Measurements from ENCODE around the gene PELI2. TPM values are rescaled to one million over a fixed set of nuclear protein-coding genes. Genes with fewer than 3 reads are reported as not detected.

PELI2 gene
- polyA plus RNA-seq, 1 donor (not counting 4 experiments of a cell fraction or from before 2014, with no cell fraction given), result not detected

DNA sequence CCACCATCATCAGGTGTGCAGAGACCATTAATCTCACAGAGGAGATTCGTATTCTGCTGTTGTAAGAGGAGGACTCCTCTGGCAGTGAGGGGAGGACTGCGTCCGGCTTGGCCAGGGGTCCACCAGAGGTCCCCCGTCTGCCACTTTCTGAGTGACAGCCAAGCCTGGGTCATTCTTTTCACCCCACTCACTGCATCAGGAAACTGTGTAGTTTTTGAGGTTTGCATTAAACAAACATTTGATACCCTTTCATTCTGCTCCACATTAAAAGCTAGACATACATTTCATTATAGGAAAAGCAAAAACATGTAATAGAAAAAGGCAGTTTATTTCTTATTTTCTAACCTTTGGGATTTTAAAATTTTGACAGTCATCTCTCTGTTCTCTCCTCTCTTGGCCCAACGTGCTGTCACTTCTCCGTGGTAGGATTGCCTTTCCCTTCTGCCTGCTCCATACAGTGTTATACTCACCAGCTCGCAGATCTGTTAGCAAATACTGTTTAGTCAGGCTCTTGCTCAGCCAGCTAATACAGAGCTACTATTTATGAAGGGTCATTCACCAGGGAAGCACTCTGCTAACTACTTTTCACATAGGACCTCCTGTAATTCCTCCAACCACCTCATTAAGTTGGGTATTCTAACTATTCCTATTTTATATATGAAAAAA lies 99.3 kb downstream of the PELI2 start:
- Histone ChIP-seq H3K9me1 (ENCODE audit: control insufficient read depth, extremely low read depth, insufficient read depth, low read length) (no peaks in the 10 kb centered on the region), H3K27ac (ENCODE audit: control insufficient read depth, insufficient read depth, low read length) (no peak overlapping the region), H3K27me3 (ENCODE audit: control insufficient read depth, extremely low read depth, insufficient read depth, low read length) (peaks cover 3% of the 10 kb centered on the region), H3K4me3 (ENCODE audit: control insufficient read depth in 2 of 3, extremely low read depth in 1 of 3, insufficient read depth in 2 of 3, low read depth in 1 of 3, low read length in 3 of 3) (no peak overlapping the region), H3K9me3 (ENCODE audit: control insufficient read depth, low read depth, low read length) (no peaks in the 10 kb centered on the region), H3K36me3 (ENCODE audit: control insufficient read depth in 2 of 2, extremely low read depth in 1 of 2, insufficient read depth in 2 of 2, low read length in 2 of 2) (no peaks in the 10 kb centered on the region), H3K9ac (ENCODE audit: control insufficient read depth, extremely low read depth, insufficient read depth, low read length) (no peak overlapping the region), H3K4me1 (ENCODE audit: control insufficient read depth, extremely low read depth, insufficient read depth, low read length) (no peaks in the 10 kb centered on the region), H3K4me2 (ENCODE audit: control insufficient read depth, extremely low read depth, insufficient read depth, low read depth, low read length) (no peak overlapping the region), H4K20me1 (ENCODE audit: control insufficient read depth, extremely low read depth, insufficient read depth, low read length) (no peaks in the 10 kb centered on the region), H3K79me2 (ENCODE audit: control insufficient read depth, insufficient read depth, low read length) (no peaks in the 10 kb centered on the region), H2AFZ (ENCODE audit: control insufficient read depth, low read length) (no peak overlapping the region)
- FAIRE-seq, result no peak
- dilution Hi-C loops (cut with MboI; ENCODE audit: extremely low pct_ligation_motif_present, low sequenced_read_pairs), result no loop called here
- TF ChIP-seq EZH2 (IDR thresholded peaks at IDR 0.05; ENCODE audit: low read length), result no peak
- TF ChIP-seq CTCF (optimal IDR thresholded peaks at IDR 0.05 in 1 of 3, IDR thresholded peaks at IDR 0.05 in 1 of 3, conservative IDR thresholded peaks at IDR 0.05 in 1 of 3; ENCODE audit: extremely low read depth in 1 of 3, insufficient read depth in 2 of 3, low read length in 3 of 3), result no peak
- no peak for DNase-seq (ENCODE audit: low read depth, low spot score)

GRCh38 chr14:56219666-56220413 lies 101.6 kb downstream of the PELI2 start:
- H3K27ac ChIP-seq (ENCODE audit: control insufficient read depth, insufficient read depth, low read length), result no peak overlapping the region
- TF ChIP-seq CTCF (optimal IDR thresholded peaks at IDR 0.05 in 1 of 3, IDR thresholded peaks at IDR 0.05 in 1 of 3, conservative IDR thresholded peaks at IDR 0.05 in 1 of 3; ENCODE audit: extremely low read depth in 1 of 3, insufficient read depth in 2 of 3, low read length in 3 of 3) (no peak), EZH2 (IDR thresholded peaks at IDR 0.05; ENCODE audit: low read length) (no peak)
- no peak overlapping the region for H2AFZ ChIP-seq (ENCODE audit: control insufficient read depth, low read length)
- H3K79me2 ChIP-seq (ENCODE audit: control insufficient read depth, insufficient read depth, low read length), result no peaks in the 10 kb centered on the region
- no peaks in the 10 kb centered on the region for H3K9me1 ChIP-seq (ENCODE audit: control insufficient read depth, extremely low read depth, insufficient read depth, low read length)
- no peaks in the 10 kb centered on the region for H3K36me3 ChIP-seq (ENCODE audit: control insufficient read depth in 2 of 2, extremely low read depth in 1 of 2, insufficient read depth in 2 of 2, low read length in 2 of 2)
- H4K20me1 ChIP-seq (ENCODE audit: control insufficient read depth, extremely low read depth, insufficient read depth, low read length), result no peaks in the 10 kb centered on the region
- H3K4me3 ChIP-seq (ENCODE audit: control insufficient read depth in 2 of 3, extremely low read depth in 1 of 3, insufficient read depth in 2 of 3, low read depth in 1 of 3, low read length in 3 of 3), result no peak overlapping the region
- dilution Hi-C loops (cut with MboI; ENCODE audit: extremely low pct_ligation_motif_present, low sequenced_read_pairs), result no loop called here
- DNase-seq (ENCODE audit: low read depth, low spot score), result no peak
- no peak overlapping the region for H3K4me2 ChIP-seq (ENCODE audit: control insufficient read depth, extremely low read depth, insufficient read depth, low read depth, low read length)
- H3K27me3 ChIP-seq (ENCODE audit: control insufficient read depth, extremely low read depth, insufficient read depth, low read length), result peaks cover 3% of the 10 kb centered on the region
- H3K9me3 ChIP-seq (ENCODE audit: control insufficient read depth, low read depth, low read length), result no peaks in the 10 kb centered on the region
- FAIRE-seq, result no peak
- H3K4me1 ChIP-seq (ENCODE audit: control insufficient read depth, extremely low read depth, insufficient read depth, low read length), result no peaks in the 10 kb centered on the region
- H3K9ac ChIP-seq (ENCODE audit: control insufficient read depth, extremely low read depth, insufficient read depth, low read length), result no peak overlapping the region

Data from keratinocyte (primary cell).